SK-N-SH (cell line): Measurements from ENCODE around the gene ASIC2.
"Not testable (repeated sequence)": the region's sequence is repeated elsewhere in the genome, so short reads cannot be mapped to it uniquely, and the experiment has no call there.

ENCODE experiments used
- EP300 ChIP-seq, 2 experiments: IDR thresholded peaks; 2 replicates each; pipeline versions ENCODE4 v1.4.0 to v1.6.1; 2012; ENCODE audit warnings: borderline replicate concordance in 1 of 2, low read depth in 1 of 2, low read length in 1 of 2
- EZH2phosphoT487 ChIP-seq: fragments of 200-600 bp; sonication (generic); IDR thresholded peaks from 2 replicates; pipeline ENCODE4 v1.6.1; 2017; ENCODE audit warnings: low read depth, mixed run types, mild to moderate bottlenecking, antibody characterized with exemption, moderate library complexity, borderline replicate concordance
- GABPA ChIP-seq: IDR thresholded peaks from 2 replicates; pipeline ENCODE4 v1.4.0; 2012; ENCODE audit warnings: low read depth, mild to moderate bottlenecking
- MEF2A ChIP-seq: IDR thresholded peaks from 2 replicates; pipeline ENCODE4 v1.4.0; 2012; ENCODE audit warnings: low read depth, borderline replicate concordance
- MXI1 ChIP-seq: IDR thresholded peaks from 2 replicates; pipeline ENCODE4 v1.6.1; 2012; ENCODE audit warnings: mild to moderate bottlenecking, low read depth, low read length, improper control_type of control experiment
- NRF1 ChIP-seq: IDR thresholded peaks from 2 replicates; pipeline ENCODE4 v1.6.1; 2012; ENCODE audit warnings: low read depth, mild to moderate bottlenecking, low read length
- POLR2AphosphoS5 ChIP-seq: IDR thresholded peaks from 2 replicates; pipeline ENCODE4 v1.6.1; 2012; ENCODE audit warnings: low read depth, low read length
- RFX5 ChIP-seq: IDR thresholded peaks from 2 replicates; pipeline ENCODE4 v1.6.1; 2012; ENCODE audit warnings: mild to moderate bottlenecking, improper control_type of control experiment, low read length
- SIN3A ChIP-seq: IDR thresholded peaks from 2 replicates; pipeline ENCODE4 v1.6.1; 2012; ENCODE audit warnings: low read depth, mild to moderate bottlenecking, low read length, moderate library complexity, borderline replicate concordance
- TF ChIP-seq, protein P1 (sequence below): fragments of 200-600 bp; sonication (generic); IDR thresholded peaks from 2 replicates; pipeline ENCODE4 v1.6.1; 2017; ENCODE audit warnings: antibody characterized with exemption, mild to moderate bottlenecking, moderate library complexity
- TF ChIP-seq, protein P2 (sequence below): fragments of 150-350 bp; IDR thresholded peaks from 2 replicates; pipeline ENCODE4 v1.6.1; 2017; ENCODE audit warnings: antibody characterized with exemption, low read length, low read depth, borderline replicate concordance
- TF ChIP-seq, protein P3 (sequence below): IDR thresholded peaks from 2 replicates; pipeline ENCODE4 v1.4.0; 2012; ENCODE audit warnings: low read depth

DNA sequence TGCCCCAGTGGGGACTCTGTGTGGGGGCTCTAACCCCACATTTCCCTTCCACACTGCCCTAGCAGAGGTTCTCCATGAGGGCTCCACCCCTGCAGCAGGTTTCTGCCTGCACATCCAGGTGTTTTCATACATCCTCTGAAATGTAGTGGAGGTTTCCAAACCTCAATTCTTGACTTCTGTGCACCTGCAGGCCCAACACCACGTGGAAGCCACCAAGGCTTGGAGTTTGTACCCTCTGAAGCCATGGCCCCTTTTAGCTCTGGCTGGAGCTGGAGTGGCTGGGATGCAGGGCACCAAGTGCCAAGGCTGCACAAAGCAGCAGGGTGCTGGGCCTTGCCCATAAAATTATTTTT lies 305.7 kb downstream of the ASIC2 start:
- TF ChIP-seq EP300 (IDR thresholded peaks at IDR 0.05; ENCODE audit: borderline replicate concordance in 1 of 2, low read depth in 1 of 2, low read length in 1 of 2); GABPA; RFX5; NRF1; SIN3A; POLR2AphosphoS5; EZH2phosphoT487; MEF2A; MXI1: not testable (repeated sequence)
- TF ChIP-seq, protein P1, sequence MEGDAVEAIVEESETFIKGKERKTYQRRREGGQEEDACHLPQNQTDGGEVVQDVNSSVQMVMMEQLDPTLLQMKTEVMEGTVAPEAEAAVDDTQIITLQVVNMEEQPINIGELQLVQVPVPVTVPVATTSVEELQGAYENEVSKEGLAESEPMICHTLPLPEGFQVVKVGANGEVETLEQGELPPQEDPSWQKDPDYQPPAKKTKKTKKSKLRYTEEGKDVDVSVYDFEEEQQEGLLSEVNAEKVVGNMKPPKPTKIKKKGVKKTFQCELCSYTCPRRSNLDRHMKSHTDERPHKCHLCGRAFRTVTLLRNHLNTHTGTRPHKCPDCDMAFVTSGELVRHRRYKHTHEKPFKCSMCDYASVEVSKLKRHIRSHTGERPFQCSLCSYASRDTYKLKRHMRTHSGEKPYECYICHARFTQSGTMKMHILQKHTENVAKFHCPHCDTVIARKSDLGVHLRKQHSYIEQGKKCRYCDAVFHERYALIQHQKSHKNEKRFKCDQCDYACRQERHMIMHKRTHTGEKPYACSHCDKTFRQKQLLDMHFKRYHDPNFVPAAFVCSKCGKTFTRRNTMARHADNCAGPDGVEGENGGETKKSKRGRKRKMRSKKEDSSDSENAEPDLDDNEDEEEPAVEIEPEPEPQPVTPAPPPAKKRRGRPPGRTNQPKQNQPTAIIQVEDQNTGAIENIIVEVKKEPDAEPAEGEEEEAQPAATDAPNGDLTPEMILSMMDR: not testable (repeated sequence)
- TF ChIP-seq, protein P2, sequence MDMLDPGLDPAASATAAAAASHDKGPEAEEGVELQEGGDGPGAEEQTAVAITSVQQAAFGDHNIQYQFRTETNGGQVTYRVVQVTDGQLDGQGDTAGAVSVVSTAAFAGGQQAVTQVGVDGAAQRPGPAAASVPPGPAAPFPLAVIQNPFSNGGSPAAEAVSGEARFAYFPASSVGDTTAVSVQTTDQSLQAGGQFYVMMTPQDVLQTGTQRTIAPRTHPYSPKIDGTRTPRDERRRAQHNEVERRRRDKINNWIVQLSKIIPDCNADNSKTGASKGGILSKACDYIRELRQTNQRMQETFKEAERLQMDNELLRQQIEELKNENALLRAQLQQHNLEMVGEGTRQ: not testable (repeated sequence)
- TF ChIP-seq, protein P3, sequence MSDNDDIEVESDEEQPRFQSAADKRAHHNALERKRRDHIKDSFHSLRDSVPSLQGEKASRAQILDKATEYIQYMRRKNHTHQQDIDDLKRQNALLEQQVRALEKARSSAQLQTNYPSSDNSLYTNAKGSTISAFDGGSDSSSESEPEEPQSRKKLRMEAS: not testable (repeated sequence)
